Measurements from ENCODE around the gene RTN4IP1.
"Not testable (repeated sequence)": the region's sequence is repeated elsewhere in the genome, so short reads cannot be mapped to it uniquely, and the experiment has no call there.

The RTN4IP1 gene

DNA sequence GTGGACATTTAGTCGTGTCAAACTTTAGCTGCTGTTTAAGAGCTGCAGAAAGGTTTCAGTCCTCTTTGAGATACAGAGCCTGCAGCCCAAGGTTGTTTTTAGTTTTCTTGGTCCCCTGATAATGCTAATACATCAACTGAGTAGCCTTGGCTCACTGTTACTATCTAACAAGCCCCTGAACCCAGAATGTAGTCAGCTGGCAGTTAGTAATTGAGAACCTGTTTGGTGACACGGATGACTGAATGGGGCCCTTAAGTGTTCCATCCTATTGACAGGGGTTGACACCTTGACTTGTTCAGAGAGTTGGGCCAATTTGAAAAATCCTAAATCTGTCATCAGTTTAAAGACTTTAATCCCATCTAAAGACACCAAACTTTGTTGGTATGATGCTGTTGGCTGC, 2.8 kb downstream of the RTN4IP1 start:
- DNase-seq, result no peak

GRCh38 chr6:106623039-106623438, 6.3 kb downstream of the RTN4IP1 start:
- no peak for DNase-seq

- DNase-seq, result no peak
Measured at GRCh38 chr6:106622412-106622811, 6.9 kb downstream of the RTN4IP1 start.

- no peak for DNase-seq
Measured at GRCh38 chr6:106620931-106621672, 8.2 kb downstream of the RTN4IP1 start.

DNA sequence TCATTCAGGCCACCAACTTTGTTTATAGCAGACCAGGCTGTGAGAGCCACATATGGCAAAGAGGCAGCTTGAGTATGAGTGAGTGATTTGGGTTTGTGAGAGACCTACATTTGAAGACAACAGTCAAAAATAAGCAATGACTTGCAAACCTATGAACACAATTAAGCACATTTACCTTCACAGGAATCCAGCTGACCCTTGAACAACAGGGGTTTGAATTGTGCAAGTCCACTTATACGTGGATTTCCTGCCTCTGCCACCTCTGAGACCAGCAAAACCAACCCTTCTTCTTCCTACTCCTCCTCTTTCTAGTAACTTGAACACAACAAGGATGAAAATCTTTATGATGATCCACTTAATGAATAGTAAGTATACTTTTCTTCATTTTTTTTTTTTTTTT, 10.1 kb downstream of the RTN4IP1 start:
- DNase-seq, result no peak

DNA sequence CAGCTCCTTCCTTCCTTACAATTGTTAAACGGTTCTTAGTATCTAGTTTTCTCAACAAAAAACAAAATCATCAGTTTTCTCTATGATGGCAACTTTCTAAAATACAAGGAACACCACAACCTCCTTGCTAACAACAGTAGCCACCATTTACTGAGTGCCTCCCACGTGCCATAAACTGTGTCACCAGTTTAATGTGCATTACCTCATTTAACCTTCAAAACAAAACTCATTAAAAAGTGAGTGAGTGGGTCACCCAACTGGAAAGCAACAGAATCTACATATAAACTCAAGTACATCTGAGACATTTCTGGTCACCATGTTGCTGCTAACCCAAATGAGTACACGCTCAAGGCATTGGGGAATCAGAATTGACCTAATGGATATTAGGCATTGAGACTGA, 11.0 kb downstream of the RTN4IP1 start:
- no peak for DNase-seq

GRCh38 chr6:106617857-106618256, 11.4 kb downstream of the RTN4IP1 start:
- DNase-seq, result no peak

- no peak for DNase-seq
Measured at GRCh38 chr6:106617302-106617701, 12.0 kb downstream of the RTN4IP1 start.

- DNase-seq, result no peak
Measured at GRCh38 chr6:106614592-106615257, 14.6 kb downstream of the RTN4IP1 start.

DNA sequence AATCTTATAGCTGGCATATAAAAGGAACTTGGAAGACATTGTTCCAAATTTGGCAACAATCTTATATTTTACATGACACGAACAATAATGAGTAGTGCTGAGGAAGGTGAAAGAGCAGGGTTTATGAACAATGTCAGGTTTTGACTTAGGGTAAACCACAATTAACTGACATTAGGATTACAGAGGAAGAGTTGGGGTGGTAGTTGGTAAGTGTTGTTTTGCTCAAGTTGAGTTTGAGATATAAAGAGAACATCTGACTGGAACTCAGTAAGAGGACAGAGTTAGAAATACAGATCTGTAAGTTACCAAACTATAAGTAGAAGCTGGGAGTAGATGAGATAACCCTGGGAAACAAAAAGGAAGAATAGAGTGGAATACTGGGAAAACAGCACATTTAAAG, 15.1 kb downstream of the RTN4IP1 start:
- no peak for DNase-seq

DNA sequence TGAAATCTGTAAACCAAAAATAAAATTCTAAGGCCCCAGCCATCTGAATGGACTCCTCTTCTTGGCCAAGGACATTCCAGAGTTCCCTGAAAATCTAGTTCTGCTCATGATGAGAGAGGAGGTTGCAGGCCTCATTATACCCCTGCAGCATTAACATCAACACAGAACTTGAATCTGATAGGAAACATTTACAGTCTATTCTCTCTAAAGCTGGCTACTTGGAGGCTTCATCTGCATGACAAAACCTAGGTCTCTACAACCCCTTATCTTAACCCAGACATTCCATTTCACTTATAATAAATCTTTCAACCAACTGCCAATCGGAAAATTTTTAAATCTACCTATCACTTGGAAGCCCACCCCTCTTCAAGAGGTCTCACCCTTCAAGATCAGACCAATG, 15.7 kb downstream of the RTN4IP1 start:
- no peak for DNase-seq

GRCh38 chr6:106612671-106613416, 16.5 kb downstream of the RTN4IP1 start:
- no peak for DNase-seq

DNA sequence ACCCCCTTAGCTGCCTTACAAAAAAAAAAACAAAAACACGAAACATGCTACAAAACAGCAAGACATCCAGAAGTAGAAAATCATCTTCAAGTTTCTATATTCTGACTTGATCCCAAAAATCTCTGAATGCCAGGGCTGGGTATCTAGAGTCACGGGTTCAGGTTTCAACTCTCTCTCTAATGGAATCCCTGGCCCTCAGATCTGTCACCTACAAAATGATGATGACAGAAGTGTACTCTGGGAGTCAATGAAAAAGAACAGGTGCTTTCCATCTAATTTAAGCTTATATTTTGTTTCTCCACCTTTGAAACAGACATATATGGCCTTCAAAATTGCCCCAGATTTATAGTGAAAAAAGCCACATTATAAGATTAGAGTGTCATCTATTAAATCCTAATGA, 18.3 kb downstream of the RTN4IP1 start:
- DNase-seq, result no peak

DNA sequence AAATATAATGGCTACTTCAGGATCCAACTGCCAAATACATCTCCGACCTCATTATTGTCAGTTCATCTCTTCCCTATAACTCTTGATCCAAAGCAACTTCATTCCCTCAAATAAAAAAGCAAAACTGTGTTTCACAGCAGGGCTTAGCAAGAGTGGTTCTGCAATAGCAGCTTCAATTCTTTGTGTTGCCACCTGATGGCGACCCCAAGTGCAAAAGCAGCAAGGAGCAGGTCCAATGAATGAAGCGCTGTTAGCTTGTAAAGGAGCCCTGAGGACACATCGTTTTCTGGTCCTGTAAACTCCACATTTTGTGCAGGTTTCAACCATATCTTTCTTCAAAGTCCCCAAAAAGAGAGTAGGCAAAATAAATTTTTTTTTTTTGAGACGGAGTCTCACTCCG, 19.6 kb downstream of the RTN4IP1 start:
- no peak for DNase-seq

- peak; percentile 34 for DNase-seq
Measured at GRCh38 chr6:106608080-106608668, 21.1 kb downstream of the RTN4IP1 start.

- no peak for DNase-seq
Measured at GRCh38 chr6:106600329-106600728, 29.0 kb downstream of the RTN4IP1 start.

DNA sequence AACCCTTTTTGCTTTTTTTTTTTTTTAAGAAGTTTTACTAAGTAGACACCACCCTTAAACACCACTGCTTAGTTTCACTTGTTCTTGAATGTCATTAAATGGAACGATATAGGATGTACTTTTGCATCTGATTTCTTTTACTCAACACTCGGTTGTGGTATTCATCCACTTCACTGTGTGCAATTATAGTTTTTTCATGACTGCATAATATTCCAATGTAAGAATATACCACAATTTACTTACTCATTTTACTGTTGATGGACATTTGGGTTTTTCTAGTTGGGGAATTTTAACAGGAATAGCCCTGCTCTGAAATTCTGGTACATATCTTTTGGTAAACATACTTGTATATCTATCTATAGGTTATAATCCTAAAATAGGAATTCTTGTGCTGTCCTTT, 29.9 kb downstream of the RTN4IP1 start:
- DNase-seq, result no peak

DNA sequence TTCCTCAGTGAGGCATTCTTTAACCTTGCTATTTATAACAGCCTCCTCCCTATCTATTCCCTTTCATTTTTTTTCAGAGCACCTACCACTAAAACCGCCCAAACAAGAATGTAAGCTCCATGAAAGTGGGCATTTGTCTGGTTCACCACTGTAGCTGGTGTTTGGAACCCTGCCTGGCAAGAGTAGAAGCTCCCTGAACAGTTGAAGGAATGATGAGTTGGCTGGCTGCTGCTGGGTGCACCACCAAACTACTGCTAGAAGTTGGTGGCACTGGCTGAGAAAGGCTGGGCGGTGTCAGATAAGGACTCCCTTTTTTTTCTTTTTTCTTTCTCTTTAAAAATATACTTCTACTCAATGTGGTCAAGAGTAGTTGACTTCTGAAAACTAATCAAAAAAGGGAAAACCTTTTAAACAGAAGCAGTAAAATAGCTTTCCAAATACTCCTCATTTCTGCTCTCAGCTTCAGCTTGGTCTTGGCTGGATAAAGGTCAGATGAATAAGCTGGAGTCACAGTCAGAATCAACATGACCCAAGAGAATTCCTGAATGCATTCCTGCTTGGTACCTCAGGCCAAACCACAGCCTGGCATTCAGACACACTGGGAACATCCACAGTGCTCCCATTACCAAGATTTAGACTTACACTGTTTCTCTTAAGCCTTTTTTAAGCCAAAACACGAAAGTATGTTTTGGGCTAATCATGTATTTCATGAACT, 38.0 kb downstream of the RTN4IP1 start:
- DNase-seq, result no peak

DNA sequence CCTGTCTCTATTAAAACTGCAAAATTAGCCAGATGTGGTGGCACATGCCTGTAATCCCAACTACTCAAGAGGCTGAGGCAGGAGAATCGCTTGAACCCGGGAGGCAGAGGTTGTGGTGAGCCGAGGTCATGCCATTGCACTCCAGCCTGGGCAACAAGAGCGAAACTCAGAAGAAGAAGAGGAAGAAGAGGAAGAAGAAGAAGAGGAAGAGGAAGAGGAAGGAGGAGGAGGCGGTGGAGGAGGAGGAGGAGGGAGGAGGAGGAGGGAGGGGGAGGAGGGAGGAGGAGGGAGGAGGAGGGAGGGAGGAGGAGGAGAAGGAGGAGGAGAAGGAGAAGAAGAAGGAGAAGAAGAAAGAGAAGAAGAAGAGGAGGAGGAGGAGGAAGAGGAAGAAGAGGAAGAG, 40.4 kb downstream of the RTN4IP1 start:
- not testable (repeated sequence) for DNase-seq

DNA sequence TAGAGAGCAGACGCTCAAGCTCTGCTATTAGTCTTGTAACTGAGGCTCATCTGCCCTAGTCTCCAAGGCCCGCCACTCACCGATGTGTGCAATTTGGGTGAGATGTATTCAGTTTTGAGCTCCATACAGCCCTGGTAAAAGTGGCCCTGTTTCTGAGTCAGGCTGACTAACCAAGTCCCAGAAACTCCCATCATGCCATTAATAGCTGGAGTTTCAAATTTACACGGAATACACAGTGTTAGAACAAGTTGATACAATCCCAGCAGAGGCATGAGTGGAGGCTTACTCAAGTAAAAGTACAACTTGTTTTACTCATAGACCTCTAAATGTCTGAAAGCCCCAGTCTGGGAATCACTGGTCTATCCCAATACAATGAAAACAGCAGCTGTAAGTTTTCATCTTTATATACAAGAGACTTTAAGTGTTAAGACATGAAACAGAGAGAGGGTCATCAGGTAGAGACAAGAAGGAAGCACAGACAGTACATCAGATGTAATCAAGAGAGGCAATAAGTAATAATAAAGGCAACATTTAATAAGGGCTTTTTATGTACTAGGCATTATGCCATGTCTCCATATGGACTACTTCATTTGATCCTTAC, 42.4 kb downstream of the RTN4IP1 start:
- no peak for DNase-seq

DNA sequence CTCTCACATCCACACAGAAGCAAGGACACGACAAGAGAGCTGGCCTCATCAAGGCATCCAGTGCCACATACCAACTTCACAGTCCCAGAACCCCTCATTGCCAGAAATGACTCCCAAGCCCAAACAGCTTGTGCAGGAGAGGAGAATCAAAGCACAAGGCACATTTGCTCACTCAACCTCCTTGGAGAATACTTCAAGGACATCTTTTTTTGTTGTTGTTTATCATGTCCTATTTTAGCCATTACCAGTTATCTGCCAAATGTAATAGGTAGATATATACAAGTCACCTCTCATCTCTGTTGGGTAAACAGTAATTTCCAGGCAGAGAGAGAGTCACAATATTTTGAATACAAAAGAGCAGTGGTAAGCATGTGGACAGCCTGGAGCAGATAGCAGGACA, 47.8 kb downstream of the RTN4IP1 start:
- DNase-seq, result no peak

DNA sequence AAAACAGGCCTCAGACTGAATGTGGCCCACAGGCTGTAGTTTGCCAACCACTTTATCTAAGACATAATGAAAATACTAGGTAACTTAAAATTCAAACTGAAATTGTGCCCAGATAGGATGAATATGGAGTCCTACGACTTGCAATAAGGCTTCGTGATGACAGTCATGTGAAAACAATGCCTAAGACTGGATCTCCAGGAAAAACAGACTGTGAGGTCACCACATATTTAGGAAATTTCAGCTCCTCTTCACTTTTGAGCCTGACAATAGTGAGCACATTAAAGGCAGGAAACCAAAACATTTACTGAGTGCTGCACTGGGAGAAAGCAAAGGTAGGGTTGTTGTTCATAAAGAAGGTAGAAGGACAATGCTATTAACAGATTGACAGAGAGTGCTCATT, 50.0 kb downstream of the RTN4IP1 start:
- DNase-seq, result no peak

Measured in COR-L47 (cell line).